ENCODE measurements around the gene RAD51B. TPM values are rescaled to one million over a fixed set of nuclear protein-coding genes. Genes with fewer than 3 reads are reported as not detected.
"Not testable (repeated sequence)": the region's sequence is repeated elsewhere in the genome, so short reads cannot be mapped to it uniquely, and the experiment has no call there.

Gene RAD51B
- total RNA-seq, 1 experiment from 2014 or later: 23.3 TPM

- intact Hi-C loops (cut with micrococcal nuclease; ENCODE audit: unreplicated experiment): no loop called here
- DNase-seq (ENCODE audit: low spot score): no peak
- H3K36me3 ChIP-seq (ENCODE audit: insufficient read depth, low read length, poor library complexity, severe bottlenecking): no peaks in the 10 kb centered on the region
- H3K4me3 ChIP-seq (ENCODE audit: low read depth, low read length, poor library complexity, severe bottlenecking): no peak overlapping the region
- TF ChIP-seq CTCF (conservative IDR thresholded peaks at IDR 0.05; ENCODE audit: low read depth, low read length) (no peak), EZH2 (IDR thresholded peaks at IDR 0.05; ENCODE audit: borderline replicate concordance, low read depth, low read length, poor library complexity, severe bottlenecking) (no peak)
- H3K27ac ChIP-seq (ENCODE audit: low read depth, low read length, poor library complexity, severe bottlenecking): no peak overlapping the region
- no TSS peak for BruUV-seq (replicated peaks)
- ChIA-PET CTCF (no interaction called here), POLR2A (ENCODE audit: low non-redundant PET) (no interaction called here)
- H3K27me3 ChIP-seq (replicated peaks; ENCODE audit: insufficient read depth, low read depth, low read length, poor library complexity): no peaks in the 10 kb centered on the region
- no peaks in the 10 kb centered on the region for H3K4me1 ChIP-seq (ENCODE audit: insufficient read depth, low read length, poor library complexity, severe bottlenecking)
- no peaks in the 10 kb centered on the region for H3K9me3 ChIP-seq (ENCODE audit: low read depth, low read length, poor library complexity, severe bottlenecking)
Measured at GRCh38 chr14:68047906-68048305, 228.3 kb downstream of the RAD51B start.

- H3K9me3 ChIP-seq (ENCODE audit: low read depth, low read length, poor library complexity, severe bottlenecking); H3K4me1 ChIP-seq (ENCODE audit: insufficient read depth, low read length, poor library complexity, severe bottlenecking); H3K36me3 ChIP-seq (ENCODE audit: insufficient read depth, low read length, poor library complexity, severe bottlenecking); BruUV-seq (replicated peaks); H3K27ac ChIP-seq (ENCODE audit: low read depth, low read length, poor library complexity, severe bottlenecking); CTCF ChIA-PET; intact Hi-C loops (cut with micrococcal nuclease; ENCODE audit: unreplicated experiment); H3K27me3 ChIP-seq (replicated peaks; ENCODE audit: insufficient read depth, low read depth, low read length, poor library complexity); POLR2A ChIA-PET (ENCODE audit: low non-redundant PET); DNase-seq (ENCODE audit: low spot score); H3K4me3 ChIP-seq (ENCODE audit: low read depth, low read length, poor library complexity, severe bottlenecking): not testable (repeated sequence)
Measured at GRCh38 chr14:68048815-68049214, 229.2 kb downstream of the RAD51B start.

- H3K27ac ChIP-seq (ENCODE audit: low read depth, low read length, poor library complexity, severe bottlenecking): no peak overlapping the region
- TF ChIP-seq CTCF (conservative IDR thresholded peaks at IDR 0.05; ENCODE audit: low read depth, low read length) (no peak), EZH2 (IDR thresholded peaks at IDR 0.05; ENCODE audit: borderline replicate concordance, low read depth, low read length, poor library complexity, severe bottlenecking) (no peak)
- H3K4me3 ChIP-seq (ENCODE audit: low read depth, low read length, poor library complexity, severe bottlenecking): no peak overlapping the region
- BruUV-seq (replicated peaks): no TSS peak
- intact Hi-C loops (cut with micrococcal nuclease; ENCODE audit: unreplicated experiment): no loop called here
- no peak for DNase-seq (ENCODE audit: low spot score)
- ChIA-PET POLR2A (ENCODE audit: low non-redundant PET) (no interaction called here), CTCF (no interaction called here)
- H3K36me3 ChIP-seq (ENCODE audit: insufficient read depth, low read length, poor library complexity, severe bottlenecking): no peaks in the 10 kb centered on the region
- H3K27me3 ChIP-seq (replicated peaks; ENCODE audit: insufficient read depth, low read depth, low read length, poor library complexity): no peaks in the 10 kb centered on the region
- no peaks in the 10 kb centered on the region for H3K4me1 ChIP-seq (ENCODE audit: insufficient read depth, low read length, poor library complexity, severe bottlenecking)
- no peaks in the 10 kb centered on the region for H3K9me3 ChIP-seq (ENCODE audit: low read depth, low read length, poor library complexity, severe bottlenecking)
Measured at GRCh38 chr14:68050177-68050576, 230.6 kb downstream of the RAD51B start.

- no peak for DNase-seq (ENCODE audit: low spot score)
- no peak for TF ChIP-seq CTCF (conservative IDR thresholded peaks at IDR 0.05; ENCODE audit: low read depth, low read length)
- TF ChIP-seq EZH2 (IDR thresholded peaks at IDR 0.05; ENCODE audit: borderline replicate concordance, low read depth, low read length, poor library complexity, severe bottlenecking): no peak
- Histone ChIP-seq H3K4me1 (ENCODE audit: insufficient read depth, low read length, poor library complexity, severe bottlenecking) (no peaks in the 10 kb centered on the region), H3K27me3 (replicated peaks; ENCODE audit: insufficient read depth, low read depth, low read length, poor library complexity) (no peaks in the 10 kb centered on the region), H3K36me3 (ENCODE audit: insufficient read depth, low read length, poor library complexity, severe bottlenecking) (no peaks in the 10 kb centered on the region), H3K4me3 (ENCODE audit: low read depth, low read length, poor library complexity, severe bottlenecking) (no peak overlapping the region), H3K9me3 (ENCODE audit: low read depth, low read length, poor library complexity, severe bottlenecking) (no peaks in the 10 kb centered on the region), H3K27ac (ENCODE audit: low read depth, low read length, poor library complexity, severe bottlenecking) (no peak overlapping the region)
- ChIA-PET POLR2A (ENCODE audit: low non-redundant PET) (no interaction called here), CTCF (no interaction called here)
- no TSS peak for BruUV-seq (replicated peaks)
- intact Hi-C loops (cut with micrococcal nuclease; ENCODE audit: unreplicated experiment): no loop called here
Measured at GRCh38 chr14:68051146-68051545, 231.6 kb downstream of the RAD51B start.

Data from A673 (cell line).